ENCODE results near the gene NUDT4.
"Not testable (repeated sequence)": the region's sequence is repeated elsewhere in the genome, so short reads cannot be mapped to it uniquely, and the experiment has no call there.

Gene NUDT4

GRCh38 chr12:93427779-93428564, 50.2 kb downstream of the NUDT4 start:
- no peak for FAIRE-seq
- no peak for DNase-seq (ENCODE audit: low spot score)

GRCh38 chr12:93429448-93429847, 51.7 kb downstream of the NUDT4 start:
- FAIRE-seq, result no peak

GRCh38 chr12:93429852-93430251, 52.1 kb downstream of the NUDT4 start:
- DNase-seq (ENCODE audit: low spot score), result no peak
- FAIRE-seq, result no peak

More at GRCh38 chr12:93429448-93429847, 51.7 kb downstream of the NUDT4 start:
- no peak for DNase-seq (ENCODE audit: low spot score)

GRCh38 chr12:93430280-93430679, 52.6 kb downstream of the NUDT4 start:
- DNase-seq (ENCODE audit: low spot score), result no peak
- FAIRE-seq, result no peak

GRCh38 chr12:93432031-93432430, 54.3 kb downstream of the NUDT4 start:
- DNase-seq (ENCODE audit: low spot score); FAIRE-seq: not testable (repeated sequence)

GRCh38 chr12:93434256-93434865, 56.6 kb downstream of the NUDT4 start:
- FAIRE-seq, result no peak
- no peak for DNase-seq (ENCODE audit: low spot score)

- no peak for DNase-seq (ENCODE audit: low spot score)
- no peak for FAIRE-seq
Observed at GRCh38 chr12:93438266-93439050, 60.7 kb downstream of the NUDT4 start.

- DNase-seq (ENCODE audit: low spot score) (no peak), FAIRE-seq (no peak)
Observed at GRCh38 chr12:93440043-93440835, 62.5 kb downstream of the NUDT4 start.

GRCh38 chr12:93441081-93441616, 63.4 kb downstream of the NUDT4 start:
- DNase-seq (ENCODE audit: low spot score) (peak; percentile 11), FAIRE-seq (no peak)

GRCh38 chr12:93441617-93442410, 64.1 kb downstream of the NUDT4 start, which contains the start of gene UBE2N:
TSS of gene UBE2N (minus strand) at chr12:93441947. CDS start at chr12:93441884, 63 bp downstream.
- peak; percentile 92 for DNase-seq (ENCODE audit: low spot score)
- FAIRE-seq, result no peak

- FAIRE-seq (no peak), DNase-seq (ENCODE audit: low spot score) (no peak)
Observed at GRCh38 chr12:93442411-93443340, 65.0 kb downstream of the NUDT4 start.

- no peak for FAIRE-seq
- DNase-seq (ENCODE audit: low spot score), result no peak
Observed at GRCh38 chr12:93443576-93443975, 65.9 kb downstream of the NUDT4 start.

- no peak for FAIRE-seq
- DNase-seq (ENCODE audit: low spot score), result no peak
Observed at GRCh38 chr12:93447555-93448290, 70.0 kb downstream of the NUDT4 start.

- FAIRE-seq (no peak), DNase-seq (ENCODE audit: low spot score) (no peak)
Observed at GRCh38 chr12:93448796-93449195, 71.1 kb downstream of the NUDT4 start.

- no peak for DNase-seq (ENCODE audit: low spot score)
- FAIRE-seq, result no peak
Observed at GRCh38 chr12:93449277-93449676, 71.6 kb downstream of the NUDT4 start.

- no peak for FAIRE-seq
- DNase-seq (ENCODE audit: low spot score), result no peak
Observed at GRCh38 chr12:93451423-93452158, 73.9 kb downstream of the NUDT4 start.

- no peak for FAIRE-seq
- DNase-seq (ENCODE audit: low spot score), result no peak
Observed at GRCh38 chr12:93453633-93454032, 75.9 kb downstream of the NUDT4 start.

GRCh38 chr12:93456077-93456476, 78.4 kb downstream of the NUDT4 start:
- FAIRE-seq, result no peak
- no peak for DNase-seq (ENCODE audit: low spot score)
